Mesodermal cell (in vitro differentiated cells): ENCODE measurements around the gene SNAI3.

Experiments
- H3K27ac ChIP-seq: 2 replicates; pipeline ENCODE4 v1.7.0; 2013; ENCODE audit warnings: mild to moderate bottlenecking, low read depth, low read length, moderate library complexity; ENCODE audit not compliant: severe bottlenecking
- H3K36me3 ChIP-seq: 2 replicates; pipeline ENCODE4 v1.7.1; 2013; ENCODE audit warnings: mild to moderate bottlenecking, low read length, moderate library complexity; ENCODE audit not compliant: control insufficient read depth, insufficient read depth
- H3K4me1 ChIP-seq: one replicate; pipeline ENCODE4 v1.7.1; 2013; ENCODE audit warnings: mild to moderate bottlenecking, low read length; ENCODE audit not compliant: insufficient read depth, control insufficient read depth, poor library complexity, severe bottlenecking
- H3K4me3 ChIP-seq: 2 replicates; pipeline ENCODE4 v1.7.0; 2013; ENCODE audit warnings: low read length, control low read depth, mild to moderate bottlenecking; ENCODE audit not compliant: insufficient read depth, poor library complexity, severe bottlenecking; ENCODE audit errors: extremely low read depth
- H3K9me3 ChIP-seq: 2 replicates; pipeline ENCODE4 v1.7.1; 2013; ENCODE audit warnings: mild to moderate bottlenecking, low read length, moderate library complexity; ENCODE audit not compliant: control insufficient read depth
- WGBS, 2 experiments: methylation state at CpG; one replicate each; pipeline ENCODE4 v1.1.5; 2013; ENCODE audit warnings: missing lambda C conversion rate in 2 of 2; ENCODE audit not compliant: insufficient coverage in 2 of 2; 5-methylcytosine and 5-hydroxymethylcytosine counted together

SNAI3 gene

DNA sequence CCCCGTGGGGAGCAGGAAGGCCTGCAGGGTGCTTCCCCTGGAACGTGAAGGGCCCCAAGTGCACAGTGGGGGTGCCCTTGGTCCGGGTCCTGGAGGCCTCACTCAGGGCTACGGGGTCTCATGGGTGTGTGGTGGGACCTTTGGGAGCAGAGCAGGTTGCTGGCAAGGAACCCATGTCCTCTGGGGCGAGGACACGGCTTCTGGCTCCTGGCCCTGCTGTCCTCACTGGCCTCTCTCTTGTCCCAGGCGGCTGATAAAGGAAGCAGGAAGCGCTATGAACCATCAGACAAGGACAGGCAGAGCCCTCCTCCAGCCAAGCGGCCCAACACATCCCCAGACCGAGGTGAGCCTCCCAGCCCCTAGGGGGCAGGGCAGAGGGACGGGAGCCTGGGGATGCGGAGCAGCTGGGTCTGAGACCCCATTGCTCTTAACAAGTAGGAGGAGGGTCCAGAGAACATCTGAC, 57.8 kb downstream of the SNAI3 start:
- no peaks in the 10 kb centered on the region for H3K4me1 ChIP-seq
- H3K9me3 ChIP-seq, result no peaks in the 10 kb centered on the region
- peaks cover 87% of the 10 kb centered on the region for H3K36me3 ChIP-seq
- WGBS, 2 experiments, result 65 to 69% methylated on average over 11 to 12 of the region's 12 CpGs
- no peak overlapping the region for H3K27ac ChIP-seq
- H3K4me3 ChIP-seq, result no peak overlapping the region
